H1 (cell line): ENCODE results near the gene BOLL. TPM values are rescaled to one million over a fixed set of nuclear protein-coding genes. Genes with fewer than 3 reads are reported as not detected.

Experiments used
- CTCF ChIA-PET: fragments of 300-600 bp; sonication (Branson Sonifier 250); formaldehyde crosslinking; loops from one replicate; lab custom pipeline; 2021; ENCODE audit not compliant: partially characterized antibody; lab: Charles Lee
- POLR2A ChIA-PET: fragments of 300-600 bp; sonication (Branson Sonifier 250); formaldehyde crosslinking; loops from one replicate; lab custom pipeline; 2021; ENCODE audit warnings: inconsistent platforms; ENCODE audit not compliant: partially characterized antibody; lab: Charles Lee
- DNase-seq, 2 experiments: peaks; one replicate each; pipeline versions ENCODE4 v3.0.0 to v3.0.0-alpha.2; 2010 to 2022; ENCODE audit warnings: low spot score in 2 of 2, low read depth in 1 of 2, mixed read lengths in 1 of 2
- FAIRE-seq: peaks from 2 replicates; lab custom pipeline; 2011; peaks lifted over from hg19 to GRCh38; lab: Jason Lieb, UNC
- H2AFZ ChIP-seq: 2 replicates; pipeline ENCODE4 v1.8.1; 2012; ENCODE audit warnings: low read length, inconsistent platforms
- H2AK5ac ChIP-seq: 2 replicates; pipeline ENCODE4 v1.6.1; 2013; ENCODE audit warnings: low read depth, low read length
- H2BK120ac ChIP-seq: replicated peaks from 2 replicates; pipeline ENCODE3; 2013; ENCODE audit warnings: low read depth, low read length, inconsistent platforms
- H2BK12ac ChIP-seq: 2 replicates; pipeline ENCODE4 v1.6.1; 2013; ENCODE audit warnings: low read depth, low read length
- H2BK15ac ChIP-seq: 2 replicates; pipeline ENCODE4 v1.6.1; 2013; ENCODE audit warnings: low read length
- H2BK20ac ChIP-seq: 2 replicates; pipeline ENCODE4 v1.6.1; 2013; ENCODE audit warnings: low read length
- H2BK5ac ChIP-seq: 2 replicates; pipeline ENCODE4 v1.6.1; 2013; ENCODE audit warnings: low read depth, low read length
- H3K14ac ChIP-seq: 2 replicates; pipeline ENCODE4 v1.6.1; 2013; ENCODE audit warnings: inconsistent platforms; ENCODE audit not compliant: insufficient read length
- H3K18ac ChIP-seq: 2 replicates; pipeline ENCODE4 v1.6.1; 2013; ENCODE audit warnings: low read length; ENCODE audit errors: extremely low read depth
- H3K23ac ChIP-seq: 2 replicates; pipeline ENCODE4 v1.6.1; 2013; ENCODE audit warnings: inconsistent platforms; ENCODE audit not compliant: insufficient read length
- H3K23me2 ChIP-seq: 2 replicates; pipeline ENCODE4 v1.6.1; 2013; ENCODE audit warnings: low read depth, low read length
- H3K27ac ChIP-seq: 2 replicates; pipeline ENCODE4 v1.6.1; 2011; ENCODE audit warnings: low read depth, low read length, inconsistent platforms
- H3K27me3 ChIP-seq, 4 experiments: replicated peaks in 1 of 4; 1 replicate in 1 of 4; 2 replicates in 3 of 4; pipeline versions ENCODE4 v1.6.1 to v1.8.1; 2011 to 2013; ENCODE audit warnings: low read length in 3 of 4, mild to moderate bottlenecking in 3 of 4, inconsistent platforms in 2 of 4, mixed read lengths in 2 of 4, moderate library complexity in 1 of 4; ENCODE audit not compliant: control insufficient read depth in 3 of 4, insufficient read depth in 3 of 4; ENCODE audit errors: extremely low read depth in 1 of 4
- H3K36me3 ChIP-seq, 4 experiments: 2 replicates each; pipeline versions ENCODE4 v1.6.1 to v1.8.1; 2011 to 2013; ENCODE audit warnings: mild to moderate bottlenecking in 4 of 4, low read length in 3 of 4, moderate library complexity in 2 of 4, control low read depth in 1 of 4, inconsistent platforms in 1 of 4; ENCODE audit not compliant: insufficient read depth in 4 of 4, control insufficient read depth in 2 of 4
- H3K4ac ChIP-seq: replicated peaks from 2 replicates; pipeline ENCODE3; 2013; ENCODE audit warnings: low read length, low read depth, mixed read lengths, inconsistent platforms; ENCODE audit not compliant: insufficient read length
- H3K4me1 ChIP-seq, 4 experiments: replicated peaks in 1 of 4; 1 replicate in 1 of 4; 2 replicates in 3 of 4; pipeline versions ENCODE4 v1.6.1 to v1.8.1; 2011 to 2013; ENCODE audit warnings: low read length in 3 of 4, inconsistent platforms in 2 of 4, mixed read lengths in 1 of 4; ENCODE audit not compliant: insufficient read depth in 4 of 4, control insufficient read depth in 3 of 4
- H3K4me2 ChIP-seq, 2 experiments: 2 replicates each; pipeline versions ENCODE4 v1.6.1 to v1.8.1; 2011 to 2013; ENCODE audit warnings: low read depth in 2 of 2, low read length in 2 of 2, control low read depth in 1 of 2, inconsistent platforms in 1 of 2, mild to moderate bottlenecking in 1 of 2; ENCODE audit not compliant: insufficient read depth in 1 of 2
- H3K4me3 ChIP-seq, 4 experiments: fragments of 200-600, 300-600 bp in 1 of 4; sonication (generic), shearing (Covaris generic), sonication (Bioruptor Twin) in 1 of 4; 2 replicates each; pipeline versions ENCODE4 v1.5.1 to v1.8.1; 2011 to 2016; ENCODE audit warnings: low read length in 4 of 4, low read depth in 3 of 4, control low read depth in 2 of 4, inconsistent platforms in 2 of 4, mild to moderate bottlenecking in 2 of 4, mixed read lengths in 1 of 4, moderate library complexity in 1 of 4; ENCODE audit not compliant: insufficient read depth in 2 of 4; ENCODE audit errors: extremely low read depth in 1 of 4
- H3K56ac ChIP-seq: replicated peaks from 2 replicates; pipeline ENCODE3; 2013; ENCODE audit warnings: low read depth, mild to moderate bottlenecking, mixed read lengths, low read length, inconsistent platforms; ENCODE audit not compliant: insufficient read length
- H3K79me1 ChIP-seq: 2 replicates; pipeline ENCODE4 v1.6.1; 2013; ENCODE audit warnings: low read depth, low read length, control low read depth
- H3K79me2 ChIP-seq, 2 experiments: 2 replicates each; pipeline versions ENCODE4 v1.6.1 to v1.8.1; 2012 to 2013; ENCODE audit warnings: low read length in 2 of 2, mild to moderate bottlenecking in 2 of 2, inconsistent platforms in 1 of 2; ENCODE audit not compliant: insufficient read depth in 2 of 2, control insufficient read depth in 1 of 2
- H3K9ac ChIP-seq, 4 experiments: replicated peaks in 1 of 4; 1 replicate in 1 of 4; 2 replicates in 3 of 4; pipeline versions ENCODE4 v1.6.1 to v1.8.1; 2011 to 2013; ENCODE audit warnings: low read depth in 3 of 4, low read length in 3 of 4, control low read depth in 2 of 4, mild to moderate bottlenecking in 2 of 4, moderate library complexity in 2 of 4, inconsistent platforms in 1 of 4; ENCODE audit errors: extremely low read depth in 1 of 4
- H3K9me3 ChIP-seq, 2 experiments: 2 replicates each; pipeline versions ENCODE4 v1.6.1 to v1.8.1; 2012 to 2013; ENCODE audit warnings: mild to moderate bottlenecking in 2 of 2, moderate library complexity in 2 of 2, control low read depth in 1 of 2, inconsistent platforms in 1 of 2, low read depth in 1 of 2, low read length in 1 of 2, mixed read lengths in 1 of 2; ENCODE audit not compliant: insufficient read depth in 2 of 2
- H4K20me1 ChIP-seq, 2 experiments: replicated peaks in 1 of 2; 2 replicates each; pipeline versions ENCODE3 to v1.8.1; 2011 to 2013; ENCODE audit warnings: inconsistent platforms in 2 of 2, low read length in 2 of 2, mild to moderate bottlenecking in 1 of 2; ENCODE audit not compliant: insufficient read depth in 2 of 2, control insufficient read depth in 1 of 2
- H4K5ac ChIP-seq: 2 replicates; pipeline ENCODE4 v1.6.1; 2013; ENCODE audit warnings: low read length, low read depth, mixed read lengths, inconsistent platforms; ENCODE audit not compliant: insufficient read length
- H4K8ac ChIP-seq: 2 replicates; pipeline ENCODE4 v1.8.0; 2013; ENCODE audit warnings: mild to moderate bottlenecking, moderate library complexity, low read length, inconsistent platforms; ENCODE audit not compliant: insufficient read depth; ENCODE audit errors: extremely low read depth
- H4K91ac ChIP-seq: replicated peaks from 2 replicates; pipeline ENCODE3; 2013; ENCODE audit warnings: low read length, mixed read lengths, inconsistent platforms; ENCODE audit not compliant: insufficient read length
- EP300 ChIP-seq, 2 experiments: IDR thresholded peaks; 1 replicate in 1 of 2; 2 replicates in 1 of 2; pipeline ENCODE4 v1.6.1; 2011 to 2012; ENCODE audit warnings: low read depth in 2 of 2, low read length in 2 of 2, mild to moderate bottlenecking in 2 of 2, borderline replicate concordance in 1 of 2, inconsistent platforms in 1 of 2, moderate library complexity in 1 of 2
- EZH2 ChIP-seq: fragments of 200-600 bp; sonication (generic); IDR thresholded peaks from 2 replicates; pipeline ENCODE4 v1.7.1; 2012; ENCODE audit warnings: low read depth, mild to moderate bottlenecking, moderate library complexity, low read length, inconsistent platforms; ENCODE audit not compliant: severe bottlenecking
- FOSL1 ChIP-seq: IDR thresholded peaks from 2 replicates; pipeline ENCODE4 v1.6.1; 2011; ENCODE audit warnings: mild to moderate bottlenecking, low read depth, low read length, moderate library complexity; ENCODE audit not compliant: insufficient read depth
- GABPA ChIP-seq: IDR thresholded peaks from 2 replicates; pipeline ENCODE4 v1.6.1; 2011; ENCODE audit warnings: mild to moderate bottlenecking, low read length, moderate library complexity, borderline replicate concordance; ENCODE audit not compliant: insufficient read depth
- JUND ChIP-seq: IDR thresholded peaks from 2 replicates; pipeline ENCODE4 v1.6.1; 2011; ENCODE audit warnings: mild to moderate bottlenecking, improper control_type of control experiment, low read length
- MAFK ChIP-seq: IDR thresholded peaks from 2 replicates; pipeline ENCODE4 v1.6.1; 2012; ENCODE audit warnings: low read depth, mild to moderate bottlenecking, improper control_type of control experiment, low read length
- RAD21 ChIP-seq, 2 experiments: IDR thresholded peaks in 1 of 2; conservative IDR thresholded peaks in 1 of 2; 2 replicates each; pipeline ENCODE4 v1.6.1; 2011; ENCODE audit warnings: low read depth in 2 of 2, low read length in 2 of 2, improper control_type of control experiment in 1 of 2, inconsistent platforms in 1 of 2, mild to moderate bottlenecking in 1 of 2, moderate library complexity in 1 of 2
- TEAD4 ChIP-seq: IDR thresholded peaks from 2 replicates; pipeline ENCODE4 v1.6.1; 2012; ENCODE audit warnings: low read depth, low read length, inconsistent platforms, mixed read lengths
- YY1 ChIP-seq: IDR thresholded peaks from 2 replicates; pipeline ENCODE4 v1.6.1; 2011; ENCODE audit warnings: low read depth, mild to moderate bottlenecking, low read length
- WGBS, 2 experiments: shearing (Covaris generic) in 1 of 2; methylation state at CpG; one replicate each; pipeline versions ENCODE4 v1.1.6 to v1.1.7; 2013 to 2015; ENCODE audit warnings: low lambda C conversion rate in 2 of 2, mixed read lengths in 2 of 2, inconsistent platforms in 1 of 2, low coverage in 1 of 2, missing lambda C conversion rate in 1 of 2; ENCODE audit not compliant: insufficient replicate concordance in 2 of 2, insufficient coverage in 1 of 2, insufficient read length in 1 of 2; ENCODE audit errors: extremely low coverage in 1 of 2, missing lambda C conversion rate in 1 of 2; 5-methylcytosine and 5-hydroxymethylcytosine counted together
- polyA plus RNA-seq, 7 experiments: library from polyadenylated mRNA; depleted of rRNA in 3 of 7; stranded (reverse) in 5 of 7; unstranded in 2 of 7; fragments of >200 nt in 5 of 7; fragments of 200-250 nt in 2 of 7; gene quantifications; 1 replicate in 5 of 7; 2 replicates in 1 of 7; 4 replicates in 1 of 7; pipeline versions ENCODE4 v1.2.1 to v1.2.3, GENCODE V29; 2011 to 2013; ENCODE audit warnings: missing spikeins in 2 of 7, mixed read lengths in 2 of 7
- total RNA-seq: library from RNA; stranded (reverse); fragmentation: NEBNext Ultra II Directional; extraction: Animal tissue kit (Norgen Biotek cat#: 25700); gene quantifications from 2 replicates; pipeline ENCODE4 v1.2.1, GENCODE V29; 2021
- TF ChIP-seq, protein P1 (sequence below): IDR thresholded peaks from 2 replicates; pipeline ENCODE4 v1.6.1; 2011; ENCODE audit warnings: low read length, improper control_type of control experiment

BOLL gene
- total and polyA plus RNA-seq, 2 of the 8 experiments (the other 6 are each of a cell fraction or from before 2014, with no cell fraction given), result not detected

DNA sequence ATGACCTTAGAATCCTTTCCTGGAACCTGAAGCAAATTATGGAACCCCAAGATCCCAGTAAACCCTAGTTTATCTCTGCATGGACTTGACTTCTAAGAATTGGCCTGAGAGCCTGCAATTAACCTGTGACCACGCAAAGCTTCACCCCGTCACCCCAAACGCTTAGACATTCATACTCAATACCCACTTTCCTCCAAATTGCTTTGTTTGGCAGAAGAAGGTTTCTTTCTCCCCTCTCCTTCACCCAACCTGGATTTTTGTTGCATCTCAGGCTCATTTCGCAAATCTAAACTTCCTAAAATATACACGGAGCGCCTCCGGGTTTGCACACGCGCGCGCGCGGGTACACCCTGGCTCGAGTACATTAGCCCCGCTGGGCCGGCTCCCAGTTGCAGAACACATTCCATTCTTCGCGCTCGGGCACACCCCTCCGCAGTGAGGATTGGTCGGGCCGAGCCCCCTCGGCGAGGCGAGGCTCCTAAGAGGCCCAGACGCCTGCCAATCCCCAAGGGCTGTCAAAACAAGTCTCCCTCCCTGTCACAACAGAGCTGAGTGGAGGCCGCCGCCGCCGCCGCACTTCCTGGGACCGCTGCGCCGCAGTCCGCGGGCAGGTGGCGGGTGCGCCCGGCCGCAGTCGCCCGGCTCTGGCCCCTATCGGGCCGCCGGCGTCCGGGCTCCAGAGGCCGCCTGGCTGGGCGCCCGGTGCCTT lies 19.1 kb upstream of the BOLL start, which contains the start of gene PLCL1:
PLCL1 (plus strand) TSS at position 545 of the 709 bp plus-strand sequence.
- no peak within 1 kb of the TSS for H4K5ac ChIP-seq
- no peaks in the 10 kb centered on the region for H3K79me2 ChIP-seq
- FAIRE-seq (no peak), DNase-seq (peak; percentile 63 to 92)
- no peak within 1 kb of the TSS for H3K4ac ChIP-seq
- 3% methylated on average over 39 of the region's 50 CpGs; no CpG with 5 or more reads in 1 of the 2 experiments for WGBS, 2 experiments
- CTCF ChIA-PET, result interaction anchor here (0.7 to 1.4 kb wide), 8 partner anchors 9 to 496 kb away, joined by 3 to 13 read pairs (median 3); no protein-coding TSS in a partner anchor
- H2BK20ac ChIP-seq, result no peak within 1 kb of the TSS
- peaks cover 10% of the 10 kb centered on the region; the same call in 1 of the 2 replicates for H3K23me2 ChIP-seq
- POLR2A ChIA-PET, result no interaction called here
- H2BK12ac ChIP-seq, result no peak within 1 kb of the TSS
- H3K9ac ChIP-seq, result no peak within 1 kb of the TSS
- no peaks in the 10 kb centered on the region for H3K79me1 ChIP-seq
- H2AFZ ChIP-seq, result no peak within 1 kb of the TSS
- H2AK5ac ChIP-seq, result no peak within 1 kb of the TSS
- no peaks in the 10 kb centered on the region for H3K9me3 ChIP-seq
- H4K91ac ChIP-seq, result no peak within 1 kb of the TSS
- no peak within 1 kb of the TSS for H2BK5ac ChIP-seq
- no peak within 1 kb of the TSS for H3K56ac ChIP-seq
- H4K8ac ChIP-seq, result peak within 1 kb of the TSS; percentile 28; the same call in 1 of the 2 replicates
- no peaks in the 10 kb centered on the region for H4K20me1 ChIP-seq
- H3K4me3 ChIP-seq, result peak within 1 kb of the TSS; percentile 36 to 74 (median 54)
- H3K4me1 ChIP-seq, result peaks cover 0 to 9% (median 2%) of the 10 kb centered on the region in 4 experiments; a peak in 3 of 7 replicates
- H3K14ac ChIP-seq, result no peak within 1 kb of the TSS
- peak within 1 kb of the TSS; percentile 88 to 92 for H3K4me2 ChIP-seq
- H3K23ac ChIP-seq, result no peak within 1 kb of the TSS
- no peak within 1 kb of the TSS for H3K18ac ChIP-seq
- H3K27ac ChIP-seq, result no peak within 1 kb of the TSS
- no peaks in the 10 kb centered on the region for H3K36me3 ChIP-seq
- no peak within 1 kb of the TSS for H2BK120ac ChIP-seq
- H2BK15ac ChIP-seq, result no peak within 1 kb of the TSS
- H3K27me3 ChIP-seq, result peaks cover 9 to 22% (median 16%) of the 10 kb centered on the region in 4 experiments
- TF ChIP-seq EZH2 (no peak), MAFK (no peak), FOSL1 (no peak), TEAD4 (peak; percentile 69; the same call in 1 of the 2 replicates), GABPA (no peak), RAD21 (IDR thresholded peaks at IDR 0.05 in 1 of 2, conservative IDR thresholded peaks at IDR 0.05 in 1 of 2; ENCODE audit: low read depth in 2 of 2, low read length in 2 of 2) (no peak), JUND (no peak), EP300 (IDR thresholded peaks at IDR 0.05; ENCODE audit: borderline replicate concordance in 1 of 2, low read depth in 2 of 2, low read length in 2 of 2) (no peak), YY1 (no peak)
- TF ChIP-seq, protein P1, sequence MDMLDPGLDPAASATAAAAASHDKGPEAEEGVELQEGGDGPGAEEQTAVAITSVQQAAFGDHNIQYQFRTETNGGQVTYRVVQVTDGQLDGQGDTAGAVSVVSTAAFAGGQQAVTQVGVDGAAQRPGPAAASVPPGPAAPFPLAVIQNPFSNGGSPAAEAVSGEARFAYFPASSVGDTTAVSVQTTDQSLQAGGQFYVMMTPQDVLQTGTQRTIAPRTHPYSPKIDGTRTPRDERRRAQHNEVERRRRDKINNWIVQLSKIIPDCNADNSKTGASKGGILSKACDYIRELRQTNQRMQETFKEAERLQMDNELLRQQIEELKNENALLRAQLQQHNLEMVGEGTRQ, result no peak
